ENCODE measurements around the gene TRMT61A.

GRCh38 chr14:103500148-103500990 lies 28.6 kb upstream of the TRMT61A start:
- TF ChIP-seq POLR2AphosphoS5 (IDR thresholded peaks at IDR 0.05; ENCODE audit: low read length), result no peak
- TF ChIP-seq BCL11A (IDR thresholded peaks at IDR 0.05; ENCODE audit: low read depth, low read length), result no peak
- TF ChIP-seq EP300 (IDR thresholded peaks at IDR 0.05; ENCODE audit: borderline replicate concordance in 1 of 2, control insufficient read depth in 1 of 2, low read depth in 2 of 2, low read length in 2 of 2), result no peak
- no peak for TF ChIP-seq ESRRA (IDR thresholded peaks at IDR 0.05; ENCODE audit: low read length)
- TF ChIP-seq CTCF (IDR thresholded peaks at IDR 0.05 in 2 of 3, conservative IDR thresholded peaks at IDR 0.05 in 1 of 3; ENCODE audit: control insufficient read depth in 2 of 3, extremely low read depth in 1 of 3, insufficient read depth in 1 of 3, low read depth in 3 of 3, low read length in 3 of 3), result peak; percentile 81 to 94 (median 88)
- TF ChIP-seq USF1 (IDR thresholded peaks at IDR 0.05; ENCODE audit: borderline replicate concordance, extremely low read length, insufficient read depth, low read depth, low read length), result no peak
- TF ChIP-seq TAF1 (IDR thresholded peaks at IDR 0.05; ENCODE audit: borderline replicate concordance, low read depth, low read length), result no peak
- no peak for TF ChIP-seq CBFB (IDR thresholded peaks at IDR 0.05; ENCODE audit: low read depth)
- TF ChIP-seq POLR2A (IDR thresholded peaks at IDR 0.05; ENCODE audit: low read depth, low read length), result no peak
- TF ChIP-seq ATF2 (IDR thresholded peaks at IDR 0.05; ENCODE audit: low read length), result no peak
- TF ChIP-seq MXI1 (IDR thresholded peaks at IDR 0.05; ENCODE audit: low read depth, low read length), result no peak
